Thymus (tissue), 11 donors: ENCODE data around the gene ATAD5. TPM values are rescaled to one million over a fixed set of nuclear protein-coding genes. Genes with fewer than 3 reads are reported as not detected.
"Not testable (repeated sequence)": the region's sequence is repeated elsewhere in the genome, so short reads cannot be mapped to it uniquely, and the experiment has no call there.

ENCODE experiments used
- DNase-seq, 9 donors: peaks; one replicate each; pipeline ENCODE4 v3.0.0-alpha.2; 2013; ENCODE audit warnings: low spot score in 9 of 9, low read depth in 6 of 9, missing footprints in 1 of 9
- H3K27ac ChIP-seq, 2 donors: one replicate each; pipeline ENCODE4 v1.5.1; 2013; ENCODE audit warnings: control low read depth in 1 of 2, low read depth in 1 of 2, low read length in 1 of 2, mild to moderate bottlenecking in 1 of 2, moderate library complexity in 1 of 2
- H3K27me3 ChIP-seq, 2 donors: one replicate each; pipeline ENCODE4 v1.5.1; 2013; ENCODE audit warnings: low read length in 1 of 2; ENCODE audit not compliant: control insufficient read depth in 2 of 2, insufficient read depth in 1 of 2
- H3K36me3 ChIP-seq, 2 donors: one replicate each; pipeline ENCODE4 v1.5.1; 2013; ENCODE audit warnings: low read length in 1 of 2, mild to moderate bottlenecking in 1 of 2, moderate library complexity in 1 of 2; ENCODE audit not compliant: control insufficient read depth in 2 of 2, insufficient read depth in 2 of 2
- H3K4me1 ChIP-seq, 2 donors: one replicate each; pipeline ENCODE4 v1.5.1; 2013; ENCODE audit warnings: low read length in 2 of 2; ENCODE audit not compliant: control insufficient read depth in 2 of 2, insufficient read depth in 2 of 2
- H3K4me3 ChIP-seq, 2 donors: one replicate each; pipeline ENCODE4 v1.5.1; 2013; ENCODE audit warnings: low read length in 2 of 2, control low read depth in 1 of 2, mild to moderate bottlenecking in 1 of 2
- H3K9me3 ChIP-seq, 2 donors: one replicate each; pipeline ENCODE4 v1.5.1; 2013; ENCODE audit warnings: low read length in 1 of 2, mild to moderate bottlenecking in 1 of 2; ENCODE audit not compliant: control insufficient read depth in 2 of 2, insufficient read depth in 1 of 2
- WGBS: extraction: QIAGEN DNeasy Blood & Tissue Kit; methylation state at CpG from one replicate; pipeline ENCODE4 v1.1.7; 2013; 5-methylcytosine and 5-hydroxymethylcytosine counted together
- polyA plus RNA-seq: library from polyadenylated mRNA; stranded (reverse); fragments of 200-250 nt; gene quantifications from one replicate; pipeline ENCODE4 v1.2.3, GENCODE V29; 2013
- total RNA-seq: library from RNA; stranded (reverse); fragments of 120-200 nt; gene quantifications from one replicate; pipeline ENCODE4 v1.2.4, GENCODE V29; 2013
- donor health status: healthy.

Gene ATAD5
- total and polyA plus RNA-seq, 2 donors, result 1.1 to 9.3 TPM

- Histone ChIP-seq H3K4me3 (no peak overlapping the region), H3K27ac (no peak overlapping the region), H3K9me3 (no peaks in the 10 kb centered on the region), H3K27me3 (peaks cover 10 to 27% of the 10 kb centered on the region in 2 donors), H3K36me3 (no peaks in the 10 kb centered on the region), H3K4me1 (no peaks in the 10 kb centered on the region)
- 94% methylated on average over 5 of the region's 5 CpGs for WGBS
- DNase-seq, result no peak
Measured at GRCh38 chr17:30927756-30928155, 96.0 kb downstream of the ATAD5 start.

DNA sequence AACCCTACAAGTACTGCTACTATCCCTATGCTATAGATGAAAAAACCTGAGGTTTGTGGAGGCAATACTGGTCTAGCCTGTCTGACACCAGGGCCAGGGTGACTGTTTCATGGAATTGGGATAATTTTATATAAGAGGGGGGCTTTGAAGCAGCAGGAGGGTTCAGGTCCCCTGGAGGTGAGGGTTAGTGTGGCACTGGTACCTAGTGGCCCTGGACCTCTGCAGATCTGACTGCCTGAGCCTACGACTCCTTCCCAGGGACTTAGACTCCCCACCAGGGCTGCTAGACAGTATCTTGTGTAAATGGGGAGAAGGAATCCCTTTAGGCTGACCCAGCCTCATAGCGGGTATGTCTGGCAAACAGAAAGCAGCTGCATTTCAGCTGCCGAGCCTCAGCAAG, 96.8 kb downstream of the ATAD5 start:
- no peak for DNase-seq
- no peaks in the 10 kb centered on the region for H3K4me1 ChIP-seq
- H3K4me3 ChIP-seq, result no peak overlapping the region
- no peak overlapping the region for H3K27ac ChIP-seq
- no peaks in the 10 kb centered on the region for H3K9me3 ChIP-seq
- H3K36me3 ChIP-seq, result no peaks in the 10 kb centered on the region
- WGBS, result 98% methylated on average over 3 of the region's 3 CpGs
- peaks cover 3 to 19% of the 10 kb centered on the region in 2 donors for H3K27me3 ChIP-seq

DNA sequence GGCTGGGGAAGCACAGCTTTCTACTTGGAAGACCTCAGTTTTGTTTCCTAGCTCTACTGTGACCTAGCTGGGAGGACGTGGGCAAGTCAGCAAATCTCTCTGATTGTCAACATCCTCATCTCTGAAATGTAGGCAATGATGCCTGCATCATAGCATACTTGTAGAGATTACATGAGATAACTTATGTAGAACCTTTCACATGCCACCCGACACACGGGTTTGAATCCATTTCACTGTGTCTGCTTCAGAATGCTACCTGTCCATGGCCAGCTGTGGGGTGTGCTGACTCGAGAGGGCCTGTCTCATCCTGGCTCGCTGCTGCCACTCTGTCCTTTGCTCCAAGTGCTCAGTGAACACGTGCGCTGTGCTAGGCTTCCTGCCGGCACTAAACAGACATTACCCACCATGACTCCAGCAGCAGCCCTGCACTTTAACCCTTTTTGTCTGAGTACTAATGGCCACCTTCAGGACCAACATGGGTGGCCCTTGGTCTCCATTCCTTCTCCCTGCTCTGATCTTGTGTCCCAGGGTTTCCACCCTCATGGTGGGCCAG, 97.4 kb downstream of the ATAD5 start:
- no peak overlapping the region for H3K4me3 ChIP-seq
- 91% methylated on average over 8 of the region's 8 CpGs for WGBS
- peaks cover 3 to 13% of the 10 kb centered on the region in 2 donors for H3K27me3 ChIP-seq
- no peaks in the 10 kb centered on the region for H3K9me3 ChIP-seq
- no peak overlapping the region for H3K27ac ChIP-seq
- no peaks in the 10 kb centered on the region for H3K36me3 ChIP-seq
- no peak for DNase-seq
- no peaks in the 10 kb centered on the region for H3K4me1 ChIP-seq

GRCh38 chr17:30929861-30930260, 98.1 kb downstream of the ATAD5 start:
- not testable (repeated sequence) for DNase-seq, H3K36me3 ChIP-seq, H3K27me3 ChIP-seq, H3K9me3 ChIP-seq, H3K4me3 ChIP-seq, H3K27ac ChIP-seq, H3K4me1 ChIP-seq
- 98% methylated on average over 3 of the region's 3 CpGs for WGBS

- no peak overlapping the region for H3K27ac ChIP-seq
- H3K9me3 ChIP-seq, result no peaks in the 10 kb centered on the region
- over 99% methylated on average over 3 of the region's 3 CpGs for WGBS
- H3K4me3 ChIP-seq, result no peak overlapping the region
- no peak for DNase-seq
- H3K36me3 ChIP-seq, result no peaks in the 10 kb centered on the region
- H3K4me1 ChIP-seq, result no peaks in the 10 kb centered on the region
- H3K27me3 ChIP-seq, result peaks cover 0 to 7% of the 10 kb centered on the region in 2 donors
Measured at GRCh38 chr17:30930495-30930894, 98.7 kb downstream of the ATAD5 start.

DNA sequence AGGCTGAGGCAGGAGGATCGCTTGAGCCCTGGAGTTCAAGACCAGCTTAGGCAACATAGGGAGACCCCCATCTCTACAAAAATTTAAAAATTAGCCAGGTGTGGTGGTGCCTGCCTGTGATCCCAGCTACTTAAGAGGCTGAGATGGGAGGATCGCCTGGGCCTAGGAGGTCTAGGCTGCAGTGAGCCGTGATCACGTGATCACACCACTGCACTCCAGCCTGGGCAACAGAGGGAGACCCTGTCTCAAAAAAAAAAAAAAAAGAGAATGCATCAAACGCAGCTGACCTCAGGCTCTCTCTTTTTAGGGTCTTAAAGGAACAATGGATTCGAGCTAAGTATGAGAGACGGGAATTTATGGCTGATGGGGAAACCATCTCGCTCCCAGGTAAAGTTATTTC, 99.8 kb downstream of the ATAD5 start:
- not testable (repeated sequence) for H3K27ac ChIP-seq, DNase-seq
- 98% methylated on average over 8 of the region's 8 CpGs for WGBS

GRCh38 chr17:30933966-30934365, 102.2 kb downstream of the ATAD5 start:
- Histone ChIP-seq H3K9me3 (no peaks in the 10 kb centered on the region), H3K4me1 (no peaks in the 10 kb centered on the region), H3K36me3 (no peaks in the 10 kb centered on the region), H3K27ac (no peak overlapping the region), H3K27me3 (no peaks in the 10 kb centered on the region), H3K4me3 (no peak overlapping the region)
- no peak for DNase-seq
- 51% methylated on average over 5 of the region's 5 CpGs for WGBS

More for the DNA sequence above, 99.8 kb downstream of the ATAD5 start:
- H3K4me1 ChIP-seq, H3K36me3 ChIP-seq, H3K27me3 ChIP-seq, H3K4me3 ChIP-seq, H3K9me3 ChIP-seq: not testable (repeated sequence)

DNA sequence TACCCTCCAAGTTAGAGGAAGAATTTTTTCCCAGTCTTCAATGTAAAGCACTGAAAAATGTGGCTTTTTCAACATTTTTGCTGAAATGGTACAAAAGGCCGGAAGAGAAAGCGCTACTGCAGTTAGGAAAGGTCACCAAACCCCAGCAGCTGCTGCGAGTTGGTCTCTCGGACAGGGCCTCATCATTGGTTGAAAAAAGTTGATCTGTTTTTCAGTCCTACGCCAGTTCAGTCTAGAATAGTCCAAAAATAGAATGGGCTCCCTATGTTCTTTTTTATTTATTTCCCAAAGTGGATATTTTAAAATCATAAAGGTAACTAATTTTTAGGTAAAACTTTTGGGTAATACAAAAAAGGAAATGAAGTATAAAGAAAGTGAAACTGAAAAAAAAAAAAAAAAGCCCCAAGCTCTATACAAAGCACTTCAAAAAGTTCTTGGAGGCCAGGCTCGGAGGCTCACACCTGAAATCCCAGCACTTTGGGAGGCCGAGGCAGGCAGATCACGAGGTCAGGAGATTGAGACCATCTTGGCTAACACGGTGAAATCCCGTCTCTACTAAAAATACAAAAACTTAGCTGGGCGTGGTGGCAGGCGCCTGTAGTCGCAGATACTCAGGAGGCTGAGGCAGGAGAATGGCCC, 107.4 kb downstream of the ATAD5 start:
- Histone ChIP-seq H3K4me1 (no peaks in the 10 kb centered on the region), H3K4me3 (no peak overlapping the region), H3K27me3 (no peaks in the 10 kb centered on the region), H3K9me3 (no peaks in the 10 kb centered on the region), H3K36me3 (no peaks in the 10 kb centered on the region), H3K27ac (no peak overlapping the region)
- no peak for DNase-seq
- 97% methylated on average over 13 of the region's 13 CpGs for WGBS

DNA sequence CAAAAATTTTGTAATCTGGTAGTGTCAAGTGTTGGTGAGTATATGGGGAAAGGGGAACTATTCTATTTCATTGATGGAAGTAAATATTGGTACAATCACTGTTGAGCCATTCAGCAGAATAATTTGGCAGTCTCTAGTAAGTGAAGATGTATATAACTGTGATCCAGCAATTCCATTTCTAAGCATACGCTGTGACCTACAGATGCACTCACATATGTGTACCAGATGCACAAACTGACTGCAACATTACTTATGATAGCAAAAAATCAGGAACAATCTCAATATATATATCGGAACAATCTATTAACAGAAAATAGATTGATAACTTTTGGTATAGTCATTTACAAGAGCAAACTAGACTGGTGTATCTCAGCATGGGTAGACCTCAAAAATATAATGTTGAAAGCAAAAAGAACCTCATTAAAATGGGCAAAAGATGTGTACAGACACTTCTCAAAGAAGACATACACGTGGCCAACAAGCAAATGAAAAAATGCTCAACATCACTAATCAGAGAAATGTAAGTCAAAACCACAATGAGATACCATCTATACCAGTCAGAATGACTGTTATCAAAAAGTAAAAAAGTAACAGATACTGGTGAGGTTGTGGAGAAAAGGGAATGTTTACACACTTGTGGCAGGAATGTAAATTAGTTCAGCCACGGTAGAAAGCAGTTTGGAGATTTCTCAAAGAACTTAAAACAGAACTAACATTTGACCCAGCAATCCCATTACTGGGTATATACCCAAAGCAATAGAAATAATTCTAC, 110.7 kb downstream of the ATAD5 start:
- Histone ChIP-seq H3K4me3 (no peak overlapping the region), H3K36me3 (no peaks in the 10 kb centered on the region), H3K4me1 (no peaks in the 10 kb centered on the region), H3K27me3 (no peaks in the 10 kb centered on the region), H3K27ac (no peak overlapping the region), H3K9me3 (no peaks in the 10 kb centered on the region)
- DNase-seq, result no peak
- WGBS, result 53% methylated on average over 4 of the region's 4 CpGs
